ENCODE measurements around the gene CTDSPL. TPM values are rescaled to one million over a fixed set of nuclear protein-coding genes. Genes with fewer than 3 reads are reported as not detected.

The CTDSPL gene
- total and polyA plus RNA-seq, 2 experiments from 2014 or later: 15.3 to 22.3 TPM

GRCh38 chr3:37891227-37891626 lies 29.5 kb downstream of the CTDSPL start:
- DNase-seq (ENCODE audit: low read depth in 1 of 2, low spot score in 1 of 2): no peak
- no peaks in the 10 kb centered on the region for H3K36me3 ChIP-seq
- H3K9me3 ChIP-seq (ENCODE audit: low read depth): no peaks in the 10 kb centered on the region
- H3K4me3 ChIP-seq: no peak overlapping the region
- H3K4me1 ChIP-seq (ENCODE audit: low read depth): peaks cover 7% of the 10 kb centered on the region
- no peak overlapping the region for H3K27ac ChIP-seq
- TF ChIP-seq CTCF (IDR thresholded peaks at IDR 0.05; ENCODE audit: low read depth, low read length): no peak
- H3K27me3 ChIP-seq: no peaks in the 10 kb centered on the region

GRCh38 chr3:37892927-37893600 lies 31.4 kb downstream of the CTDSPL start:
- TF ChIP-seq CTCF (IDR thresholded peaks at IDR 0.05; ENCODE audit: low read depth, low read length): no peak
- H3K36me3 ChIP-seq: no peaks in the 10 kb centered on the region
- H3K9me3 ChIP-seq (ENCODE audit: low read depth): no peaks in the 10 kb centered on the region
- peaks cover 7% of the 10 kb centered on the region for H3K4me1 ChIP-seq (ENCODE audit: low read depth)
- peak overlapping the region; percentile 45 for H3K27ac ChIP-seq
- DNase-seq (ENCODE audit: low read depth in 1 of 2, low spot score in 1 of 2): peak; percentile 22 to 46
- no peak overlapping the region for H3K4me3 ChIP-seq
- no peaks in the 10 kb centered on the region for H3K27me3 ChIP-seq

GRCh38 chr3:37896827-37897226 lies 35.1 kb downstream of the CTDSPL start:
- no peak for DNase-seq (ENCODE audit: low read depth in 1 of 2, low spot score in 1 of 2)
- Histone ChIP-seq H3K36me3 (no peaks in the 10 kb centered on the region), H3K4me3 (no peak overlapping the region), H3K9me3 (ENCODE audit: low read depth) (no peaks in the 10 kb centered on the region), H3K27ac (no peak overlapping the region), H3K4me1 (ENCODE audit: low read depth) (peaks cover 7% of the 10 kb centered on the region), H3K27me3 (no peaks in the 10 kb centered on the region)
- TF ChIP-seq CTCF (IDR thresholded peaks at IDR 0.05; ENCODE audit: low read depth, low read length): no peak

- no peak for DNase-seq (ENCODE audit: low read depth in 1 of 2, low spot score in 1 of 2)
- peaks cover 6% of the 10 kb centered on the region for H3K4me1 ChIP-seq (ENCODE audit: low read depth)
- no peaks in the 10 kb centered on the region for H3K36me3 ChIP-seq
- no peak overlapping the region for H3K27ac ChIP-seq
- no peak overlapping the region for H3K4me3 ChIP-seq
- no peak for TF ChIP-seq CTCF (IDR thresholded peaks at IDR 0.05; ENCODE audit: low read depth, low read length)
- no peaks in the 10 kb centered on the region for H3K27me3 ChIP-seq
- no peaks in the 10 kb centered on the region for H3K9me3 ChIP-seq (ENCODE audit: low read depth)
Observed at GRCh38 chr3:37897763-37898162, 36.1 kb downstream of the CTDSPL start.

GRCh38 chr3:37898424-37898823 lies 36.7 kb downstream of the CTDSPL start:
- Histone ChIP-seq H3K36me3 (no peaks in the 10 kb centered on the region), H3K4me3 (no peak overlapping the region), H3K27me3 (no peaks in the 10 kb centered on the region), H3K4me1 (ENCODE audit: low read depth) (no peaks in the 10 kb centered on the region), H3K9me3 (ENCODE audit: low read depth) (no peaks in the 10 kb centered on the region), H3K27ac (no peak overlapping the region)
- no peak for DNase-seq (ENCODE audit: low read depth in 1 of 2, low spot score in 1 of 2)
- TF ChIP-seq CTCF (IDR thresholded peaks at IDR 0.05; ENCODE audit: low read depth, low read length): no peak
